GM12878 (cell line): ENCODE data around the gene ABCA2.

Experiments used
- CEBPB ChIP-seq, 2 experiments: fragments of 150-350 bp in 1 of 2; IDR thresholded peaks; 2 replicates each; pipeline ENCODE4 v1.6.1; 2012 to 2014; ENCODE audit warnings: low read depth in 2 of 2, low read length in 2 of 2, borderline replicate concordance in 1 of 2, inconsistent platforms in 1 of 2
- EGR1 ChIP-seq, 2 experiments: IDR thresholded peaks; 1 replicate in 1 of 2; 2 replicates in 1 of 2; pipeline ENCODE4 v1.6.1; 2011 to 2012; ENCODE audit warnings: low read depth in 2 of 2, low read length in 2 of 2, borderline replicate concordance in 1 of 2, mild to moderate bottlenecking in 1 of 2, moderate library complexity in 1 of 2
- ETV6 ChIP-seq, 2 experiments: fragments of 450-650 bp in 1 of 2; IDR thresholded peaks in 1 of 2; conservative IDR thresholded peaks in 1 of 2; 2 replicates each; pipeline ENCODE4 v1.6.1; 2014; ENCODE audit warnings: antibody characterized with exemption in 1 of 2, borderline replicate concordance in 1 of 2, low read depth in 1 of 2, mild to moderate bottlenecking in 1 of 2, moderate library complexity in 1 of 2
- MTA2 ChIP-seq: fragments of 450-650 bp; IDR thresholded peaks from 2 replicates; pipeline ENCODE4 v1.6.1; 2016; ENCODE audit warnings: low read depth, mild to moderate bottlenecking, moderate library complexity
- TF ChIP-seq, protein P1 (sequence below), 3 experiments: IDR thresholded peaks in 2 of 3; conservative IDR thresholded peaks in 1 of 3; 2 replicates each; pipeline ENCODE4 v1.5.1; 2011; ENCODE audit warnings: low read depth in 3 of 3, low read length in 3 of 3, mild to moderate bottlenecking in 3 of 3, control low read depth in 2 of 3, moderate library complexity in 2 of 3, inconsistent platforms in 1 of 3, mixed read lengths in 1 of 3; ENCODE audit not compliant: control insufficient read depth in 2 of 3, insufficient read depth in 1 of 3; ENCODE audit errors: extremely low read depth in 1 of 3

DNA sequence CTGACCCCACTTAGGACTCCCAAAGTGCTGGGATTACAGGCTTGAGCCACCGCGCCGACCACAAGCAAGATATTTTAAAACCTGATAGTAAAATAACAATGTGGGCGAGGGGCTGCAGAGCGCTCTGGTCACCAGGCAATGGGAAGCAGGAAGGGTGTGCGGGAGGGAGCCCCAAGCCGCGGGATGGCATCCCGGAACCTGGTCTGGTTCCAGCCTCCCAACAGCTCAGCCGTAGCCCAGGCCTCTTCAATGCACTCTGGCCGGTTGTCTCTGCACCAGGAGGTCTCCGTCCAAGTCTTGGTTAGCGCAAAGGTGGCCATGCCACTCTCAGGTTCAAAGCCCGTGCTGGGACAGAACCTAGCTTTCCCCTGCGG lies 48.6 kb upstream of the ABCA2 start:
- TF ChIP-seq ETV6 (conservative IDR thresholded peaks at IDR 0.05 in 1 of 2, IDR thresholded peaks at IDR 0.05 in 1 of 2; ENCODE audit: borderline replicate concordance in 1 of 2, low read depth in 1 of 2) (no peak), CEBPB (IDR thresholded peaks at IDR 0.05; ENCODE audit: borderline replicate concordance in 1 of 2, low read depth in 2 of 2, low read length in 2 of 2) (no peak), EGR1 (IDR thresholded peaks at IDR 0.05; ENCODE audit: borderline replicate concordance in 1 of 2, low read depth in 2 of 2, low read length in 2 of 2) (no peak), MTA2 (no peak)
- TF ChIP-seq, protein P1, sequence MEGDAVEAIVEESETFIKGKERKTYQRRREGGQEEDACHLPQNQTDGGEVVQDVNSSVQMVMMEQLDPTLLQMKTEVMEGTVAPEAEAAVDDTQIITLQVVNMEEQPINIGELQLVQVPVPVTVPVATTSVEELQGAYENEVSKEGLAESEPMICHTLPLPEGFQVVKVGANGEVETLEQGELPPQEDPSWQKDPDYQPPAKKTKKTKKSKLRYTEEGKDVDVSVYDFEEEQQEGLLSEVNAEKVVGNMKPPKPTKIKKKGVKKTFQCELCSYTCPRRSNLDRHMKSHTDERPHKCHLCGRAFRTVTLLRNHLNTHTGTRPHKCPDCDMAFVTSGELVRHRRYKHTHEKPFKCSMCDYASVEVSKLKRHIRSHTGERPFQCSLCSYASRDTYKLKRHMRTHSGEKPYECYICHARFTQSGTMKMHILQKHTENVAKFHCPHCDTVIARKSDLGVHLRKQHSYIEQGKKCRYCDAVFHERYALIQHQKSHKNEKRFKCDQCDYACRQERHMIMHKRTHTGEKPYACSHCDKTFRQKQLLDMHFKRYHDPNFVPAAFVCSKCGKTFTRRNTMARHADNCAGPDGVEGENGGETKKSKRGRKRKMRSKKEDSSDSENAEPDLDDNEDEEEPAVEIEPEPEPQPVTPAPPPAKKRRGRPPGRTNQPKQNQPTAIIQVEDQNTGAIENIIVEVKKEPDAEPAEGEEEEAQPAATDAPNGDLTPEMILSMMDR (IDR thresholded peaks at IDR 0.05 in 2 of 3, conservative IDR thresholded peaks at IDR 0.05 in 1 of 3; ENCODE audit: control insufficient read depth in 2 of 3, extremely low read depth in 1 of 3, insufficient read depth in 1 of 3, low read depth in 3 of 3, low read length in 3 of 3): no peak
